Fibroblast of the aortic adventitia (primary cell): ENCODE results near the gene ARHGDIG. TPM values are rescaled to one million over a fixed set of nuclear protein-coding genes. Genes with fewer than 3 reads are reported as not detected.

Experiments
- DNase-seq: peaks from one replicate; pipeline ENCODE4 v3.0.0-alpha.2; 2010; ENCODE audit warnings: low read depth
- H3K4me3 ChIP-seq: 2 replicates; pipeline ENCODE4 v1.5.1; 2011; ENCODE audit warnings: low read depth, mild to moderate bottlenecking, control low read depth, low read length, moderate library complexity
- CTCF ChIP-seq: IDR thresholded peaks from 2 replicates; pipeline ENCODE4 v1.5.1; 2011; ENCODE audit warnings: mild to moderate bottlenecking, low read length, control low read depth, inconsistent platforms; ENCODE audit not compliant: insufficient read depth
- total RNA-seq: library from RNA; depleted of rRNA; stranded (reverse); fragments of >200 nt; gene quantifications from 2 replicates; pipeline ENCODE4 v1.2.3, GENCODE V29; 2012; ENCODE audit warnings: low replicate concordance

The ARHGDIG gene
- total RNA-seq, 1 donor: 1.6 TPM

DNA sequence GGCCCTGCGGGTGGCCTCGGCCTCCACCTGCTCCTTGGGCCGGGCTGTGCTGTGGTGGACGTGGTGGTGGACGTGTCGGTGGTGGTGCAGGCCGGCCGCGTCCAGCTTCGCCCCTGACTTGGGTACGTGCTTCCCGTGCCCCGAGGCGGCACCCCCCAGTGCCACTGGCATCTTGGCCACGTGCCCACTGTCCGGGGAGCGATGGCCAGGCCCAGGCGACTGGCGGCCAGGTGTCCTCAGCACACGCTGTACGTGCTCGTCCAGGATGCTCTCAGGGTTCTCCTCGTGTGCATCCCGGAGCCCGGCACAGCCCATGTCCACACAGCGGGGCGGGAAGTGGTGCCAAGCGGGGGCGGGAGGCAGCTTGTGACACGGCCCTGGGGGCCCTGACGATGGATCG lies 17.4 kb downstream of the ARHGDIG start:
- no peak for TF ChIP-seq CTCF

GRCh38 chr16:301235-301634 lies 20.8 kb downstream of the ARHGDIG start:
- no peak overlapping the region for H3K4me3 ChIP-seq
- no peak for TF ChIP-seq CTCF
- no peak for DNase-seq

More for the DNA sequence above, 17.4 kb downstream of the ARHGDIG start:
- no peak overlapping the region for H3K4me3 ChIP-seq
- no peak for DNase-seq

GRCh38 chr16:301950-302349 lies 21.6 kb downstream of the ARHGDIG start:
- DNase-seq: no peak
- no peak for TF ChIP-seq CTCF
- H3K4me3 ChIP-seq: no peak overlapping the region

- no peak for TF ChIP-seq CTCF
- DNase-seq: peak; percentile 14
- no peak overlapping the region for H3K4me3 ChIP-seq
These were observed 23.5 kb downstream of the ARHGDIG start for GRCh38 chr16:303760-304505.

- H3K4me3 ChIP-seq: no peak overlapping the region
- no peak for DNase-seq
- no peak for TF ChIP-seq CTCF
These were observed 25.7 kb downstream of the ARHGDIG start for GRCh38 chr16:305916-306626.

GRCh38 chr16:306911-307370 lies 26.6 kb downstream of the ARHGDIG start:
- TF ChIP-seq CTCF: no peak
- DNase-seq: no peak
- H3K4me3 ChIP-seq: no peak overlapping the region
